Globus pallidus (tissue), 1 donor: ENCODE measurements around the gene AICDA.
"Not testable (repeated sequence)": the region's sequence is repeated elsewhere in the genome, so short reads cannot be mapped to it uniquely, and the experiment has no call there.

Source experiments
- DNase-seq: peaks from one replicate; pipeline ENCODE4 v3.0.0-alpha.2; 2015; ENCODE audit warnings: low spot score

Gene AICDA

GRCh38 chr12:8612629-8613028 is at the start of gene AICDA:
TSS of gene AICDA (minus strand) at chr12:8612859. CDS start at chr12:8612767, 92 bp downstream.
- DNase-seq, result no peak

GRCh38 chr12:8661751-8662150 is 49.1 kb upstream of the AICDA start:
- DNase-seq, result no peak

DNA sequence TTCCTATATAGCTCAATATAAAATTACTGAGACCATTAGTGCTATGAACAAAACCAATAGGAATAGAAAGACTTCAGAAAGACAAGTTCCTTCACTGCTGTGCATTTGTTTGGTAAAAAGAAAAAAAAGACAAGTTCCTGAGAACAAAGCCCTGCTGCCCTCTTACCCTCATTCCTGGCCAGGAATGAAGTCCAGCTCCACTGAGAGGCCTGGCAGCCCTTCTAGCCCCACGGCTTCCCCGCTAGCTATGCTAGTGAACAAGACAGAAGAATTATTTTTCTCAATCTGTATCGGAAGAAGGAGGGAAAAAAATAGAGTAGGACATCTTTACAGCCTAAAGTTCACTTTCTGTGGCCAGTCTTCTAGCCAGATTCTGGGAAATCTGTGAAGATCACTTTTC is 48.4 kb upstream of the AICDA start:
- DNase-seq, result peak; percentile 37

DNA sequence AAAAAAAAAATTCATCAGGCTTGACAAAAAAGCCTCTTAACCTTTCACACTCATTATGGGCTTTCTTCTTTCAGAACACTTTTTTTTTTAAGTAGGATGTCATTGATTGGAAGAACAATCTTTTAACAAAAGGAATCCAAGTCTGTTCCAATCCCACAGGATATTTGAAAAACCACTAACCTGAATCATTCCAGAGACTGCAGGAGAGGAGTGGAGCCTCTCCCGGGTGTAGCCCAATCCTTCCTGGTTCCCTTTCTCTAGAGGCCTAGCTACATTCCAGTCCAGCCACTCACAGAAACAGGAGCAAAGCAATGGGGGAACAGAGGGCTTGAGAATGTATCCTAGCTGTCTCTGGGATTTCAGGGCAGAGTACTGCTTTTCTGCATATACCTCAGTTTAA is 45.7 kb upstream of the AICDA start:
- DNase-seq, result no peak

- no peak for DNase-seq
Measured at GRCh38 chr12:8655421-8655820, 42.8 kb upstream of the AICDA start.

GRCh38 chr12:8648576-8649205 is 36.0 kb upstream of the AICDA start:
- DNase-seq, result no peak

- DNase-seq, result no peak
Measured at GRCh38 chr12:8647968-8648367, 35.3 kb upstream of the AICDA start.

DNA sequence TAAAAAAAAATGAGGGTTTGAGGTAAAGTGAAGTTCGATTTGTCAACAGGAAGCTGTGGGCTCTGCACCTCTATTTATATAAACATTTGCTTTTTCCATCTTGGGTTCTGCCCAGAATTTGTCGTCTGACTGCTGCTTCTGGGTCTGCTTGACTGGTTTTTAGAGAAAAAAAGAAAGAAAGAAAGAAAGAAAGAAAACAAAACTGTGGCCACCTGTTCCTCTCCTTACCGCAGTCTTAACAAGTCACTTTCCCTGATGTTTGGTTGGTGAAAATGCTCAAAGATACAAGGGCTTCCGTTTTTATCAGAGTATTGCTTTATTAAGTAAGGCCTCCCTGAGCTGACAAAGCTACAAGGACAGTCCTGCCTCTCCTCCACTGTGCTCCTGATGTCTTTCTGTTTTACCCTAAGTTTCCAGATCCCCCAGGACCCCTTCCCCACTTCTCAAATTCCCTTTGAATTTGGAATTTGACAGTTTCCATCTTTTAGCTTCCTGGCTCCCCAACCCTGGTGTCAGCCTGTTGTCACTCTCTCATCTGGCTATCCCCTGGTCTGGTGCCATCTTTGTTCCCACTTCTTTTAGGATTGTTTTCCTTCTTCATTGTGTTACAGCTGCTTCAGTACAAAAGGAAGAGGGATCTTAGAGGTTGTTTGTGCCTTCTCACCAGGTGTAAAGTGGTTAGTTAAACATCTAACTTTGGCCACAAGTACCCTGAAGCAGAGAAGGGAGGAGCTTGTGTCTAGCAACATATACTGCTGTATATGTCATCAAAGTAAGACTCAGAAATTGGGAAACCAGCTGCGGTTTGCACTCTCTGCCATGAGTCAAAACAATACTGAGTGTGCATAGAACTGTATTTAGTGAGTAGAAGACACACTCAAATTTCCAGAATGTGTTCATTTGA is 31.9 kb upstream of the AICDA start:
- no peak for DNase-seq

DNA sequence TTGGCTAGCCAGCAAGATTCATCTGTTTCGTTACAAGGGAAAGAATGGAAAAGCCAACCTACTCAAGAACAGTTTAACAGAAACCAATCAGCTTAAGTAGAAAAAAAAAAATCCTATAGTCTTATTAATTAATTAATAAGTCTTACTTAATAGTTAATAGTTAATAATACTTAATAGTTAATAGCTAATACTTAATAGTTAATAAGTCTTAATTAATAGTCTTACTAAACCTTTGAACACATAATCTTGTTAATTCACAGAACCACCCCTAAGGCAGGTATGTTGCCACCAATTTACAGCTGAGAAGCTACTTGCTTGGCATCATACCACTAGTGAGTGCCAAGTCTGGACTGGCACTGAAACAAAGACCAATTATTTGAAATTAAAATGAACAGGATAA is 30.1 kb upstream of the AICDA start:
- no peak for DNase-seq

- no peak for DNase-seq
Measured at GRCh38 chr12:8639936-8640335, 27.3 kb upstream of the AICDA start.

GRCh38 chr12:8638951-8639350 is 26.3 kb upstream of the AICDA start:
- DNase-seq, result no peak

DNA sequence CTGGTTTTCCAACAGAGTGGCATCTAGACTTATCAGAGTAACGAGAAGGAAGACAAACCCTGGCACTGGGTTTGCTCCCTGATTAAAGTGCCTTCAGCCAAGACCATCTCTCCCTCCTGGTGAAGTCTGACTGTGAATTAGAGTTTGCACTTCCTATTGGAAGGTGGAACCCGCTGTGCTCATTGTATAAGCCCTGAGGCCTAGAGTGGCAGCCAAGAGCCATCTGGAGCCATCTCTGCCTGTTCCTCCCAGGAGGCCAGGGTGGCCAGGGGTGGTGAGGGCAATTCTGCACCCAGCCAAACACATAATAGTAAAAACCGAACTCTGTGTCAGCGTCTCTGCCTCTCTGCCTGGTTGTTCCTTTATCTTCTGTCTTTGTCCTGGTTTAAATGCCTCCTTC is 25.0 kb upstream of the AICDA start:
- DNase-seq, result no peak

DNA sequence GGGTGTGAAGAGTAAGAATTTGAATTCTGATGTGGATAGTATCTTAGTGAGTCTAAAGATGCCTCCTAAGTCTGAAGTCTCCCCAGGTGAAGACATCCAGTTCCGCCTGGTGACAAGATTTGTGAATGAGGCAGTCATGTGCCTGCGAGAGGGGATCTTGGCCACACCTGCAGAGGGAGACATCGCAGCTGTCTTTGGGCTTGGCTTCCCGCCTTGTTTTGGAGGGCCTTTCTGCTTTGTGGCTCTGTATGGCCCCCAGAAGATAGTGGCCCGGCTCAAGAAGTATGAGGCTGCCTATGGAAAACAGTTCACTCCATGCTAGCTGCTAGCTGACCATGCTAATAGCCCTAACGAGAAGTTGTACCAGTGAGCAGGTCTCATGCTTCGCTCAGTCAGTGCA is 24.6 kb upstream of the AICDA start:
- no peak for DNase-seq

DNA sequence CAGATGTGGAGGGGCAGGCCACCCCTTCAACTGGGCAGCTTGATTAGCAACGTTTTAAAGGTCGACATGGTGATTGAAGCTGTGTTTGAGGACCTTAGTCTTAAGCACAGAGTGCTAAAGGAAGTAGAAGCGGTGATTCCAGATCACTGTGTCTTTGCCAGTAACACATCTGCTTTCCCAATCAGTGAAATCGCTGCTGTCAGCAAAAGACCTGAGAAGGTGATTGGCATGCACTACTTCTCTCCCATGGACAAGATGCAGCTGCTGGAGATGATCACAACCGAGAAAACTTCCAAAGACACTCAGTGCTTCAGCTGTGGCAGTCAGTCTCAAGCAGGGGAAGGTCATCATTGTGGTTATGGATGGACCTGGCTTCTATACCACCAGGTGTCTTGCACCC is 23.9 kb upstream of the AICDA start:
- no peak for DNase-seq

- not testable (repeated sequence) for DNase-seq
Measured at GRCh38 chr12:8636007-8636346, 23.3 kb upstream of the AICDA start.

DNA sequence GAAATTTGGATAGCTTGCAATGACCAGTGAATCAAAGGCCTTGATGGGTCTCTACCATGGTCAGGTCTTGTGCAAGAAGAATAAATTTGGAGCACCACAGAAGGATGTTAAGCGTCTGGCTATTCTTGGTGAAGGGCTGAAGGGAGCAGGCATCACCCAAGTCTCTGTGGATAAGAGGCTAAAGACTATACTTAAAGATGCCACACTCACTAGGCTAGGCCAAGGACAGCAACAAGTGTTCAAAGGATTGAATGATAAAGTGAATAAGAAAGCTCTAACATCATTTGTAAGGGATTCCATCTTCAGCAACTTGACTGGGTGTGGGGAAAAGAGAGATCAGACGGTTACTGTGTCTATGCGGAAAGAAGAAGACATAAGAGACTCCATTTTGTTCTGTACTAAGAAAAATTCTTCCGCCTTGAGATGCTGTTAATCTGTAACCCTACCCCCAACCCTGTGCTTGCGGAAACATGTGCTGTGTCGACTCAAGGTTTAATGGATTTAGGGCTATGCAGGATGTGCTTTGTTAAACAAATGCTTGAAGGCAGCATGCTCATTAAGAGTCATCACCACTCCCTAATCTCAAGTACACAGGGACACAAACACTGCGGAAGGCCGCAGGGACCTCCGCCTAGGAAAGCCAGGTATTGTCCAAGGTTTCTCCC is 22.8 kb upstream of the AICDA start:
- DNase-seq, result not testable (repeated sequence)

- no peak for DNase-seq
Measured at GRCh38 chr12:8630131-8630530, 17.5 kb upstream of the AICDA start.

- DNase-seq, result no peak
Measured at GRCh38 chr12:8629486-8630033, 16.9 kb upstream of the AICDA start.

DNA sequence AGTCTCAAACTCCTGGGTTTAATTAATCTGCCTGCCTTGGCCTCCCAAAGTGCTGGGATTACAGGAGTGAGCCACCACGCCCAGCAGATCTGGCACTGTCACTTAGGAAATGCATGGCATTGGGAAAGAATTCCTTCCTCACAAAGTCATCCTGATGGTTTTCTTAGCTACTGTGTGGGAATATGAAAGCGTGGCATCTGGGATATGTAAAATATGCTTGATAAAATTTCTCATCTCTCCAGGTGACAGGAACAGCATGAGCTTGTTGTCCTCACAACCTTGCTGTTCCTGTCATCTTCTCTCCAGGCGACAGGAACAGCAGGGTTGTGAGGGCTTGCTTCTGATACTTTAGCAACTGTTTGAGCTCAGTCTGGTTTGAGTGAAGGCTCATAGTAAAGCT is 16.1 kb upstream of the AICDA start:
- DNase-seq, result no peak

DNA sequence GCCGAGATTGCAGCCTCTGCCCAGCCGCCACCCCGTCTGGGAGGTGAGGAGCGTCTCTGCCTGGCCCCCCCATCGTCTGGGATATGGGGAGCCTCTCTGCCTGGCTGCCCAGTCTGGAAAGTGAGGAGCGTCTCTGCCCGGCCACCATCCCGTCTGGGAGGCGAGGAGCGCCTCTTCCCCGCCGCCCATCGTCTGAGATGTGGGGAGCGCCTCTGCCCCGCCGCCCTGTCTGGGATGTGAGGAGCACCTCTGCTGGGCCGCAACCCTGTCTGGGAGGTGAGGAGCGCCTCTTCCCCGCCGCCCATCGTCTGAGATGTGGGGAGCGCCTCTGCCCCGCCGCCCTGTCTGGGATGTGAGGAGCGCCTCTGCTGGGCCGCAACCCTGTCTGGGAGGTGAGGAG is 12.1 kb upstream of the AICDA start:
- not testable (repeated sequence) for DNase-seq

- no peak for DNase-seq
Measured at GRCh38 chr12:8622646-8623045, 10.0 kb upstream of the AICDA start.

- DNase-seq, result no peak
Measured at GRCh38 chr12:8615206-8615605, 2.5 kb upstream of the AICDA start.

DNA sequence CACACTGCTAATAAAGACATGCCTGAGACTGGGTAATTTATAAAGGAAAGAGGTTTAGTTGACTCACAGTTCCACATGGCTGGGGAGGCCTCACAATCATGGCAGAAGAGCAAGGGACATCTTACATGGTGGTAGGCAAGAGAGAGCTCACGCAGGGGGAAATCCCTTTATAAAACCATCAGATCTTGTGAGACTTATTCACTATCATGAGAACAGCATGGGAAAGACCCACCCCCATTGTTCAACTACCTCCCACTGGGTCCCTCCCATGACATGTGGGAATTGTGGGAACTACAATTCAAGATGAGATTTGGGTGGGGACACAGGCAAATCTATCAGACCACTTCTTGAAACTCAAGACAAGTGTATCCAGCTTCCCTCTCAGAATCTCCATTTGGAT is 1.2 kb upstream of the AICDA start:
- DNase-seq, result not testable (repeated sequence)
